GM18951 (cell line): ENCODE data around the gene CSF3.

ENCODE experiments used
- POLR2A ChIP-seq: IDR thresholded peaks from 4 replicates; pipeline ENCODE4 v1.6.1; 2011; ENCODE audit warnings: mild to moderate bottlenecking; ENCODE audit not compliant: insufficient read length, insufficient read depth; ENCODE audit errors: extremely low read depth
- in situ Hi-C: fragments of 300-500 bp; cut with MboI; formaldehyde crosslinking; loops from one replicate; pipeline ENCODE4 v1.12.0; 2022; ENCODE audit warnings: low sequenced_read_pairs, mixed read lengths, inconsistent platforms; ENCODE audit not compliant: unreplicated experiment

The CSF3 gene

DNA sequence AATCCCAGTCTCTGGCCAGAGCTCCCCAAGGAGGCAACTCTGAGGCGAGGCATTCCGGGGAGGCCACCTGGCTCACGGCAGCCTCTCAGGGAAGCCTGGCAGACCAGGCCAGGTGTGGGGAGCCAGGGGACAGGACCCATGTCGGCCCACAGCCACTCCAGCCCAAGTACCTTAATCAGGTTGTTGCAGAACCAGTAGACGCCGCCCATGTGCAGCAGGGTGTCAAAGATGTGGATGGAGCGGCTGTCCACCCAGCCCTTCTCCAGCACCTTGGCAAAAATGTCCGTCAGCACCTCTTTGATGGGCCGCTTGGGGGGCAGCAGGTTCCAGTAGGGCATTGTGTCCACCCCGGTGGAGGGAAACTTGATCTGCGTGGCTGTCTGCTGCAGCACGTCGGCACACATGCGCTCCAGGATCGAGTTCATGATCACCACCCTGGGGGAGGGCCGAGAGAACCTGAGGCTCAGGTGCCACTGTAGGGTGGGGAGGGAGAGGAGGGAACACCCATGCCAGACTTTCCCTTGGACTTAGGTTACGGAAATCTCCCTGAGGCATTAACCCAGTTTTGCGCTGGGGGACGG lies 7.8 kb downstream of the CSF3 start:
- in situ Hi-C loops = no loop called here
- TF ChIP-seq POLR2A = no peak

DNA sequence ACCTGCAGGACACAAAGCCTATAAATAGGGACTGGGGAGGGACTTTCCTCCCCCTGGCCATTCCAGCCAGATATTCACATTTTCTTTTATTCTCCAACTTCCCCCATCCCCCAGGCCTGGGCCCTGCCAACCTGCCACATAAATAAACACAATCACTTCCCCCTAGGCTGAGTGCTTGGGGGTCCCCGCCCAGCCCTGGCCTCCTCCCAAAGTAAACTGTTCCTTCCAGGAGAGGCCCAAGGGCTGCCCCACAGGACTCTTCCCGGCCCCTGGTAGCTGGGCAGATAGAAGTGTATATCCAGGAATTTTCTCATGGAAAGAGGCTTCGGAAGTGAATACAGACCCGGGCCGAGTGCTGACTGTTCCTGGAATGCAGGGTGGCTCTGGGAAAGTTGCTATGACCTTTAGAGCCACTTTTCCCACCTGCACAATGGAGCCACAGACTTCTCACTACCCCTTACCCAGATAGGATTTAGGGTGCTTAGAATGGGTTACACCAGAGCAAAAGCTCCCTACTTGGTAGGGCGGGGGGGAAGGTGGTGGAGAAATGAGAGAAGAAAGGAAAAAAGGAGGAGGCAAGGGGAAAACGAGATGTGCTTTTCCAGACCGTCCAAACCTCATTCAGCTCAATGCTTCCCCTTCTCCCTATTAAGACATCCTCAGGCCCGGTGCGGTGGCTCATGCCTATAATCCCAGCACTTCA lies 8.5 kb downstream of the CSF3 start:
- no peak for TF ChIP-seq POLR2A
- in situ Hi-C loops = no loop called here

DNA sequence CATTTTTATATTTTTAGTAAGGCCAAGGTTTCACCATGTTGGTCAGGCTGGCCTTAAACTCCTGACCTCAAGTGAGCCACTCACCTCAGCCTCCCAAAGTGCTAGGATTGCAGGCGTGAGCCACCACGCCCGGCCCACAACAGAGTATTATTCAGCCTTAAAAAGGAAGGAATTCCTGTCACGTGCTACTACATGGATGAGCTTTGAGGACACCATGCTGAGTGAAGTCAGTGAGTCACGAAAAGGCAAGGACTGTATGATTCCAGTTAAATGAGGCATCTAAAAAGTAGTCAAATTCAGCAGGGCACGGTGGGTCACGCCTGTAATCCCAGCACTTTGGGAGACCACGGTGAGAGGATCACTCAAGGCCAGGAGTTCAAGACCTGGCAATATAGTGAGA lies 9.7 kb downstream of the CSF3 start:
- in situ Hi-C loops = no loop called here
- no peak for TF ChIP-seq POLR2A

DNA sequence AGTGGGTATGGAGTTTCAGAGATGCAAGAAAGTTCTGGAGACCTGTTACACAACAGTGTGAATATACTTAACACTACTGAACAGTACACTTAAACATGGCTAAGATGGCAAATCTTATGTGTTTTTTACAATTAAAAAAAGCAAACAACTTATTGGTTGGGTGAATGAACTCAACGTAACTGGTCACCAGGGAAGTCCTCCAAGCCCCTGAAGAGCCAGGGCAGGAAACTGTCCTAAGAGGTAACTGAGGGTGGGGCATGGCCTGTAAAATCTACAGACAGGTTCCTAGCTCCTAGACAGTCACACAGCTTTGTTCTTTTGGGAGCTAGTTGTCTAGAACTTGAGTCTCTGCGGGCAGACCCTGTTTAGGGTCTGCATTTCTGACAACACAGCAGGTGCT lies 10.3 kb downstream of the CSF3 start:
- in situ Hi-C loops = no loop called here
- no peak for TF ChIP-seq POLR2A

DNA sequence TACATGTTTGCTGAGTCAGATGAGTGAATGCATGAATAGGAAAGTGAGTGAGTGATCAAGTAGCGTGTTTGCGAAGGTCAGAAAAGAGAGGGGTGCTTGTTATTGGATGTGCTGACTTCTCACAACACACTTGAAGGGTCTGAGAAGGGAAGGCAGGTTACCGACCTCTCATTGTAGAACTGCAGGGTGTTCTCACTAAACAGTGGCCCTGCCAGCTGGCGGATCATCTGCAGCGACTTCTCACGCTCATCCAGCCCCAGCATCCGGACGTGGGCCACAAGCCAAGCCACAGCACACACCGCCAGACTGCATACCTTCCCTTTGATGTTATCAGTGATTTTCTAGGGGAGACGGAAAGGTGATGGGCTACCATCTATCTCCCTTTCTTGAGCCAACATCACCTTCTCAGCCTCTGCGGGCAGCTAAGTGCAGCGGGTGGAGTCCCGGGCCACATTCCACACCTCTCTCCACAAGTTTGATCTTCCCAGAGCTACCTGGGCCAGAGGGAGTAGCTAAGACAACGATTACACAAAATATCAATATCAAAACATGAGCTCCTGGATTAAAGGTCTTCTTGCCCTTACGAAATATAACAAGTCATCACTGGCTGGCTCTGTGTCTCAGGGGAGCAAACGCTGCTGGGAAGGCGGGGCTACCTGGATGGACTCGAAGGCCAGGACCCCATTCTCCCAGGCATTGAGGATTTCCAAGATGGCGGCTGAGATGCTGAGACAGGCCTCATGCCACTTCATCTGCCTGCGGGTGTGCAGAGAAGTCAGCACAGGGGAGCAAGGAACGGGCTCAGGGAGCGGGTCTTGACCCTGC lies 11.0 kb downstream of the CSF3 start:
- TF ChIP-seq POLR2A = no peak
- in situ Hi-C loops = no loop called here

DNA sequence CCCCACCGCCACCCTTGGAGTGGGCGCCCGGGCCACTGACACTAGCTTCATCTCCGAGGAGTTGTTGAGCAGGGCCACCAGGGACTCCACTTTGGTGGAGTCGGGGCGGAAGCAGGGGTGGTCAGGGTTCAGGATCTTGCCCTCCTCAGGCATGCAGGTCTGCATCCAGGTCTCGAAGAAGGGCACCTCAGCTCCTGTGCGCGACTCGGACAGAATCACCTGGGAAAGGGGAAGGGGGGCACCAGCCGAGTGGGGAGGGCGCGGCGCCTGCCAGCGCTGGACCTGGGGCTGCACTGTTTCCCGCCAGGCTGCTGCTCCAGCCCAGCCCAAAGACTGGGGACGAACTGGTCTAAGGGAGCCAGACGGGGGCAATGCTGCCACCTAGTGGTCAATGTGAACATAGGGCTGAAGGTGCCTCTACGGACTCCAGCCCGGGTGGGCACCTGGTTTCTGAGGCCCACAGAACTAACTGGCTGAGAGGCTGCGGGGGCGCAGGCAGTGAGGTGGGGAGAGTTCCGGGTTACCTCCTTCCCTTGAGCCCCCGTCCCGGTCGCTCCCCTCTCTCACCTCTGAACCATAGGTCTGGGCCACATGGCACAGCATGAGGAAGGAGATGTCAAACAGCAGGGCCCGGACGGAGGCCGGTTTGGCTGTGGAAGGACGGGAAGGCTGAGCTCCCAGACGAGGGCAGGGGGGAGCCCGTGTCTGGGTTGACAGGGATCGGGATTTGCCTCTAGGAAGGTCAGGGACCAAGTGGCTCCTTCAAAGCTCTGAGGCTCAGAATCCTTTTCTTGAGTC lies 11.8 kb downstream of the CSF3 start:
- no peak for TF ChIP-seq POLR2A
- in situ Hi-C loops = no loop called here

DNA sequence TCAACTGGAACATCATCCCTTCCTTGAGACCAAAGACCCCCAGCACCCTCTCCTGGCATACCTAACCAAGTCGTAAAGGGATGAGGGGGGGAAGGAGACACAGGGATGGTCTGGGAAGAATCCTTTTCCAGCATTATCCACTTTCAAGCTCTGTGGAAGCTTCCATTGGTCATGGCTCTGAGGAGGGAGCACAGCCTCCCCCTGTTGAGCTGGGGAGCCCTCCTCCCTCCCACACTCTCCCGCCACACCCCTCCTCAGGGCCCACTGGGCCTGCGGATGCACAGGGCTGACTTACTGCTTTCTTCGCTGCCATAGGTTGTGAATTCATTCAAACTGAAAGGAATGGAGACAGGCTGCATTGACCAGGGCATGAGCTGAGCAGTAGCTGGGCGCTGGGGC lies 12.4 kb downstream of the CSF3 start:
- TF ChIP-seq POLR2A = no peak
- in situ Hi-C loops = no loop called here

DNA sequence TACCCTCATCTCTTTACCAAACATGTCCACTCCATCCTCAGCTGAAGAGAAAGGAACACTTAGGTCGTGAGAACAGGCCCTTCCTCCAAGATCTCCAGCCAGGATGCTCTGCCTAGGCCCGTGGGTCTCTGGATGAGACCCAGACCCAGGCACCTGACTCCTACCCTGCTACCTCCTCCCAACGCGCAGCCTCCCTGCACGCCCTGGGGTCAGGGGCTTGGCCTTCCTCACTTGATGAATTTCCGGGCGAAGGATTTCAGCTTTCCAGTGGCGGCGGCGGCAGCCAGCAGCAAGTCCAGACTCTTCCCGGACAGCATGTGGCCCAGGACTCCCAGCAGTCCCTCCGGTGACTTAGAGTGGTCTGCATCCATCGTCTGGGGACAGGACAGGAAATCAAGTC lies 13.4 kb downstream of the CSF3 start:
- in situ Hi-C loops = no loop called here
- no peak for TF ChIP-seq POLR2A

DNA sequence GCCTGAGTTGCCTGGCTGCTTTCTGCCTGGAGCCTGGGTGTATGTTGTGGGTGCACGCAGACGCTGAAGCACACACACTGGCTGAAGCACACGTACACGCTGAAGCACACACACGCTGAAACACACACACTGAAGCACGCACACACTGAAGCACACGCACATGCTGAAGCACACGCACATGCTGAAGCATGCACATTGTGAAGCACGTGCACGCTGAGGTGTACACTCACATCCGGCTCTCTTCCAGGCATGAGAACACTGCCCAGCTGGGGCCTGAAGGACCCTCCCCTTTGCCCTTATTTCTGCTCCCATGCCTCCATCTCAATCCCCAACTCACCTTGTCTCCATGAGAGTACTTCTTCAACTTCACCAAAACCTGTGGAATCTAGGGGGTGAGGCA lies 16.5 kb downstream of the CSF3 start:
- in situ Hi-C loops = no loop called here
- no peak for TF ChIP-seq POLR2A

DNA sequence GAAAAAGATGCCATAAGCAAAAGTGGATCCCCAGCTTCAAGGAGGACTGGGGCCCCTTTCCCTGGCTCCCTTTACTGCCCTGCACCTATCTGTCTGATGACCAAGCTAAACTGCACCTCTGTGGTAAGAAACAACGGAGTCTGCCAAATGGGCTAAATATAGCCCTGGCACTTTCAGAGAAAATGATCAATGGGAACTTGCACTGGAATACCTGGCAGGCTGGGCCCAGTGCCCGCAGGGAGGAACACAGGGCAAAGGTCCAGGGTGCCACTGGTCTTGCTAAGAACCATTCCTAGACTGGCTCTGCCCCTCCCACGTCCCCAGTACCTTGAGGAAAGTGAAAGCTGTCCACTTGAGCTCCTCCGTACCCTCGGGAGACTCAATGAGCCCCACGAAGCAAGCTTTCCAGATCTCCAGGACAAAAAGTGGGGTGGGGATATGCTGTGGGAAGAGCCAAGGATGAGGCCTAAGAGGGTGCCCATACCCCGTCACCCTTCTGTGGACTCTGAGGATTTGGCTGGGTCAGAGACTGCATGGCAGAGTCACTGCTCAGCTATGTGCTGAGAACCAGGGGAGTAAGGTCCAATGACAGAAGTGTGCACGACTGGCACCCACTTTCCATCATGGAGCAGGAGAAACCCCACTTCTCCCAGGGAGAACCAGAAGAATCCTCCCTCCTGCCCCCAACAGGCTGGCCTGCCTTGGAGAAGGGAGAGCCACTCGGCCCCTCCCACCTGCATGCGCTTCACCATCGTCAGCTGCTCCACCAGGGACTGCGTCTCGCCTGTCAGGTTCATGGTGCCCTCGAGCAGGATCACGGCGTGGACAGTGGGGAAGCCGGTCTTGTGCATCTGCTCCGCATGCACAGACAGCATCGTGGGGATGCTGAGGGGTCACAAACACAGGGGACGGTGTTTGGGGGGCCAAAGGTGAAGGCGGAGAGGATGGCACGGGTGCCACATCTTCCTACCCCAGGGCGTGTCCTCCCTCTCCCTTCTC lies 17.4 kb downstream of the CSF3 start:
- in situ Hi-C loops = no loop called here
- TF ChIP-seq POLR2A = no peak

DNA sequence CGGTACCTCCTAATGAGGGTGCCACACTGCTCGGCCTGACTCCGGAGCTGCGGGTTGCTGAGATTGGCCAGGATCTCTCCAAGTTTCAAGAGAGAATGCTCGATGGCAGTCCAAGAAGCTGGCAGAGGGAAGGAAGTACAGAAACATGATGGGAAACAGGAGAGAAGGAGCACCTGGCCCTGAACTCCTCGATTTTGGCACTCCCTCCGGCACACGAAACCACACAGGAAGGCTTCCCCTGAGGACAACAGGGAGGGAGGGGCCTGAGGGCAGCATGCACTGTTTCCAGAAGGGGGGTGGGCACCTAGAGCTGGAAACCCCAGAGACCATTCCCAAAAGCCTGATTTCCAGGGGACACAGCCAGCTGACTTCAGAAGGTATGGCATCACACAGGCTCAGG lies 18.1 kb downstream of the CSF3 start:
- no peak for TF ChIP-seq POLR2A
- in situ Hi-C loops = no loop called here
